Activated naive CD4-positive, alpha-beta T cell treated with anti-CD3 and anti-CD28 coated beads, Interleukin-2, amount 10 ng/mL, durations not matched to agents 5 hours and 36 hours (primary cell): ENCODE measurements around the gene PEAK3. TPM values are rescaled to one million over a fixed set of nuclear protein-coding genes. Genes with fewer than 3 reads are reported as not detected.

Source experiments
- microRNA-seq: library from miRNA; unstranded; fragments of <30 nt; microRNA quantifications from one replicate; pipeline ENCODE4 v1.2.0, GENCODE V29; 2022; ENCODE audit warnings: borderline microRNAs expressed, borderline replicate concordance
- total RNA-seq, 2 experiments: library from RNA; stranded (reverse); gene quantifications; one replicate each; pipeline ENCODE4 v1.2.3, GENCODE V29; 2021

PEAK3 gene
- under 1 TPM; 0.36 to 0.43 TPM for total RNA-seq

GRCh38 chr19:2282062-2282861 lies at the start of gene PEAK3:
TSS of gene PEAK3 (minus strand) at chr19:2282175. CDS start at chr19:2280931, 1,244 bp downstream.

DNA sequence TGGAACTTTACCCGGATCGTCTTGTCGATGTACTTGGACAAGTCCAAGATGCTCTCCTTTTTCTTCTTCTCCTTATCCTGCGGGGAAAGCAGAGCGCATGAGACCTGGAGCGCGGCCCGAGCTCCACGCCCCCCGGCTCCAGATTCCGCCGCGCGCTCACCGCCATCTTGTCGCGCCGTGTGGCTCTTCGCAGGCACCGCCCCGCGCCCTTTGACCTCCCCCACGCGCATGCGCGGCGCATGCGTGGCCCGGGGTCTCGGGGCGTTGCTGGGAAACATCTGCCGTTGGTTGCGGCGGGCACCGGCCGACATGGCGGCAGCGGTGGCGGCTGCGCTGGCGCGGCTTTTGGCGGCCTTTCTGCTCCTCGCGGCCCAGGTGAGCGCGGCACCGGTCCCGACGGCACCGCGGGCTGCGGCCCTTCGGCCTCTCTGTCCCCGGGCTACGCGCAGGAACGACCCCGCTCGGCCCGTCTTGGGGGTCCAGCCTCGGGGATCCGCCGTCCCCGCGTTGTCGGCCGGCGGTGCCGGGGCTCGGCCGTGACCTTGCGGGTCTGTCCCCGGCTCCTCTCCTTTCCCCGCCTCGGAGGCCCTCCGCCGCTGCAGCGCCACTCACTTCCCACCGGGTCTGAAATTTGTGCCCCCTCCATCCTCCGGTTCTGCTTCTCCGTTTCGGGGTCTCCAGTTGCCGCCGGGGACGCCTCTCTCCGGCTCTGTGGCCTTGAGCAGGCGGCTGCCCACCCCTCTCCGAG lies 46.6 kb upstream of the PEAK3 start, which contains the start of the genes LSM7 and SPPL2B:
LSM7 (minus strand) TSS at position 186 of the 748 bp plus-strand sequence; CDS start at position 166, 20 bp downstream.
SPPL2B (plus strand) TSS at position 284 of the 748 bp plus-strand sequence; CDS start at position 310, 26 bp downstream.

GRCh38 chr19:2308114-2308556 lies 26.2 kb upstream of the PEAK3 start, which contains the start of gene LINGO3:
TSS of gene LINGO3 (minus strand) at chr19:2308154. CDS start at chr19:2291776, 16,378 bp downstream.

GRCh38 chr19:2255982-2256685 lies 25.8 kb downstream of the PEAK3 start, which contains the start of gene JSRP1:
TSS of gene JSRP1 (minus strand) at chr19:2256417. CDS start at chr19:2255314, 1,103 bp downstream.

GRCh38 chr19:2249010-2249866 lies 32.7 kb downstream of the PEAK3 start, which contains the start of gene AMH:
TSS of gene AMH (plus strand) at chr19:2249323. CDS start at chr19:2249333, 10 bp downstream.

GRCh38 chr19:2236314-2237050 lies 45.5 kb downstream of the PEAK3 start, which contains the start of the genes PLEKHJ1 and SF3A2:
TSS of gene PLEKHJ1 (minus strand) at chr19:2236329. CDS start at chr19:2236248, 81 bp downstream.
TSS of gene SF3A2 (plus strand) at chr19:2236824. CDS start at chr19:2243419, 6,595 bp downstream.

Small RNA genes within 50 kb of the gene (microRNA-seq; reads per million reads assigned to microRNA genes)
- 1.7 reads per million for gene MIR1227
- gene MIR4321 = not detected

Other genes starting within 250 kb of the PEAK3 start
- gene MKNK2, start 230.9 kb downstream of the PEAK3 start, total RNA-seq = 100 to 1,000 TPM; 333 TPM
- 100 to 1,000 TPM; 236 to 238 TPM for gene MOB3A, start 185.8 kb downstream of the PEAK3 start, total RNA-seq
- 10 to 100 TPM; 17.6 to 20.1 TPM for gene IZUMO4, start 185.3 kb downstream of the PEAK3 start, total RNA-seq
- gene AP3D1, start 130.6 kb downstream of the PEAK3 start, total RNA-seq = 10 to 100 TPM; 83.4 to 88.5 TPM
- 10 to 100 TPM; 55.0 to 55.2 TPM for gene DOT1L, start 118.2 kb downstream of the PEAK3 start, total RNA-seq
- 10 to 100 TPM; 57.5 to 58.8 TPM for gene PLEKHJ1, start 45.8 kb downstream of the PEAK3 start, total RNA-seq
- 100 to 1,000 TPM; 128 to 129 TPM for gene SF3A2, start 45.4 kb downstream of the PEAK3 start, total RNA-seq
- 1 to 10 TPM; 7.4 to 8.0 TPM for gene AMH, start 32.9 kb downstream of the PEAK3 start, total RNA-seq
- under 1 TPM in 1 of 2 experiments, not detected in 1; 0.76 TPM for gene JSRP1, start 25.8 kb downstream of the PEAK3 start, total RNA-seq
- gene LINGO3, start 26.0 kb upstream of the PEAK3 start, total RNA-seq = 1 to 10 TPM in 1 of 2 experiments, under 1 TPM in 1; 0.72 to 1.1 TPM
- 100 to 1,000 TPM; 119 to 131 TPM for gene LSM7, start 46.4 kb upstream of the PEAK3 start, total RNA-seq
- gene SPPL2B, start 46.5 kb upstream of the PEAK3 start, total RNA-seq = 10 to 100 TPM; 89.6 to 94.4 TPM
- not detected for gene TMPRSS9, start 78.1 kb upstream of the PEAK3 start, total RNA-seq
- gene TIMM13, start 145.4 kb upstream of the PEAK3 start, total RNA-seq = 10 to 100 TPM; 58.9 to 63.9 TPM
- gene LMNB2, start 174.8 kb upstream of the PEAK3 start, total RNA-seq = 10 to 100 TPM; 75.2 to 76.2 TPM
- gene GADD45B, start 194.0 kb upstream of the PEAK3 start, total RNA-seq = 10 to 100 TPM; 40.6 to 42.7 TPM